GM12864 (cell line): Measurements from ENCODE around the gene PLA2G15.

Source experiments
- DNase-seq: peaks from one replicate; pipeline ENCODE4 v3.0.0-alpha.2; 2011; ENCODE audit warnings: low read depth
- H3K4me3 ChIP-seq: 2 replicates; pipeline ENCODE4 v1.5.1; 2011; ENCODE audit warnings: mild to moderate bottlenecking, low read depth, low read length, control low read depth
- CTCF ChIP-seq: IDR thresholded peaks from 2 replicates; pipeline ENCODE4 v1.5.1; 2011; ENCODE audit warnings: low read depth, mild to moderate bottlenecking, moderate library complexity, low read length, control low read depth, inconsistent platforms; ENCODE audit errors: missing control alignments

Gene PLA2G15

GRCh38 chr16:68259007-68259825 lies 14.0 kb downstream of the PLA2G15 start:
- DNase-seq: no peak
- H3K4me3 ChIP-seq: no peak overlapping the region
- TF ChIP-seq CTCF: no peak

GRCh38 chr16:68263559-68264127 lies 18.5 kb downstream of the PLA2G15 start:
- peak overlapping the region; percentile 79 for H3K4me3 ChIP-seq
- DNase-seq: no peak
- no peak for TF ChIP-seq CTCF

- peak; percentile 49 for DNase-seq
- H3K4me3 ChIP-seq: peak within 1 kb of the TSS; percentile 79
- TF ChIP-seq CTCF: peak; percentile 82
Observed at GRCh38 chr16:68264128-68265077, 19.2 kb downstream of the PLA2G15 start, which contains the start of gene SLC7A6. Gene SLC7A6, plus strand, starts transcription at chr16:68264526. Its CDS starts 10,201 bp downstream, at chr16:68274727.

GRCh38 chr16:68265078-68265920 lies 20.1 kb downstream of the PLA2G15 start:
- no peak for DNase-seq
- H3K4me3 ChIP-seq: peak overlapping the region; percentile 79
- no peak for TF ChIP-seq CTCF

- H3K4me3 ChIP-seq: no peak overlapping the region
- no peak for DNase-seq
- TF ChIP-seq CTCF: no peak
Observed at GRCh38 chr16:68267612-68268405, 22.6 kb downstream of the PLA2G15 start.

GRCh38 chr16:68269793-68270192 lies 24.6 kb downstream of the PLA2G15 start:
- no peak for TF ChIP-seq CTCF
- no peak overlapping the region for H3K4me3 ChIP-seq
- no peak for DNase-seq
